Stimulated activated CD4-positive, alpha-beta T cell treated with anti-CD3 and anti-CD28 coated beads, Interleukin-4, amount 100 ng/mL, for 48 hours (primary cell): ENCODE results near the gene SSH2.
"Not testable (repeated sequence)": the region's sequence is repeated elsewhere in the genome, so short reads cannot be mapped to it uniquely, and the experiment has no call there.

Experiments used
- DNase-seq, 2 donors: peaks; one replicate each; pipeline ENCODE4 v3.0.0-alpha.2; 2020; ENCODE audit warnings: low read depth in 2 of 2

Gene SSH2

GRCh38 chr17:29929533-29930408 lies at the start of gene SSH2:
Gene SSH2, minus strand, starts transcription at chr17:29930228. Its CDS starts 228 bp downstream, at chr17:29930000.
- DNase-seq = peak; percentile 80 to 87

- DNase-seq = no peak
These were observed 47.8 kb upstream of the SSH2 start for GRCh38 chr17:29977836-29978235.

- DNase-seq = no peak
These were observed 43.0 kb upstream of the SSH2 start for GRCh38 chr17:29973005-29973404.

GRCh38 chr17:29972277-29972676 lies 42.2 kb upstream of the SSH2 start:
- DNase-seq = no peak

- no peak for DNase-seq
These were observed 38.2 kb upstream of the SSH2 start for GRCh38 chr17:29968271-29968670.

- DNase-seq = no peak
These were observed 32.6 kb upstream of the SSH2 start for GRCh38 chr17:29962656-29963055.

GRCh38 chr17:29959658-29960337 lies 29.8 kb upstream of the SSH2 start:
- DNase-seq = no peak

GRCh38 chr17:29958947-29959657 lies 29.1 kb upstream of the SSH2 start:
- DNase-seq = no peak

- DNase-seq = not testable (repeated sequence)
These were observed 27.5 kb upstream of the SSH2 start for GRCh38 chr17:29957488-29957887.

GRCh38 chr17:29956225-29956624 lies 26.2 kb upstream of the SSH2 start:
- DNase-seq = no peak

GRCh38 chr17:29954405-29954804 lies 24.4 kb upstream of the SSH2 start:
- no peak for DNase-seq

GRCh38 chr17:29949696-29950095 lies 19.7 kb upstream of the SSH2 start:
- no peak for DNase-seq

- no peak for DNase-seq
These were observed 18.6 kb upstream of the SSH2 start for GRCh38 chr17:29948448-29949215.

GRCh38 chr17:29945281-29945680 lies 15.3 kb upstream of the SSH2 start:
- no peak for DNase-seq

- no peak for DNase-seq
These were observed 11.3 kb upstream of the SSH2 start, which contains the start of gene EFCAB5 for GRCh38 chr17:29941334-29941733. Gene EFCAB5, plus strand, starts transcription at chr17:29941634. Its CDS starts 163 bp downstream, at chr17:29941797.

- DNase-seq = no peak
These were observed 6.7 kb upstream of the SSH2 start for GRCh38 chr17:29936724-29937123.

GRCh38 chr17:29935909-29936308 lies 5.9 kb upstream of the SSH2 start:
- not testable (repeated sequence) for DNase-seq

- no peak for DNase-seq
These were observed 3.4 kb upstream of the SSH2 start for GRCh38 chr17:29933379-29933778.

- DNase-seq = peak; percentile 25 to 34
These were observed 1.4 kb upstream of the SSH2 start for GRCh38 chr17:29931231-29931932.

GRCh38 chr17:29930409-29931010 lies 482 bp upstream of the SSH2 start:
- DNase-seq = no peak
